GM21737 (cell line): ENCODE measurements around the gene DDX3X.
"Not testable (repeated sequence)": the region's sequence is repeated elsewhere in the genome, so short reads cannot be mapped to it uniquely, and the experiment has no call there.

Experiments used
- ATAC-seq: cut with Tn5 transposase; IDR thresholded peaks from one replicate; pipeline ENCODE4 v1.9.1; 2021; ENCODE audit warnings: mild to moderate bottlenecking, moderate library complexity; ENCODE audit not compliant: unreplicated experiment

The DDX3X gene

DNA sequence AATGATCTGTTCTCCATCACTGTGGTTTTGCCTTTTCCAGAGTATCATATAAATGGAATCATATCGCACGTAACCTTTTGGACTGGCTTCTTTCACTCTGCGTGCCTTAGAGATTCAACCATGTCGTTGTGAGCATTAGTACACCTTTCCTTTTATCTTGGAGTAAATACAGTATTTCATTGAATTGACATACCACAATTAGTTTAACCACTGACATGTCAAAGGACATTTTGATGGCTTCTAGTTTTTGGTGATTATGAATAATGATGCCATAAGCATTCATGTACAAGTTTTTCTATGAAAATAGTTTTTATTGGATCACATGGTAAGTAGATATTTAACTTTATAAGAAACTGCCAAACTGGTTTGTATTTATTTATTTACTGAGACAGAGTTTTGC lies 35.2 kb downstream of the DDX3X start:
- ATAC-seq: no peak

DNA sequence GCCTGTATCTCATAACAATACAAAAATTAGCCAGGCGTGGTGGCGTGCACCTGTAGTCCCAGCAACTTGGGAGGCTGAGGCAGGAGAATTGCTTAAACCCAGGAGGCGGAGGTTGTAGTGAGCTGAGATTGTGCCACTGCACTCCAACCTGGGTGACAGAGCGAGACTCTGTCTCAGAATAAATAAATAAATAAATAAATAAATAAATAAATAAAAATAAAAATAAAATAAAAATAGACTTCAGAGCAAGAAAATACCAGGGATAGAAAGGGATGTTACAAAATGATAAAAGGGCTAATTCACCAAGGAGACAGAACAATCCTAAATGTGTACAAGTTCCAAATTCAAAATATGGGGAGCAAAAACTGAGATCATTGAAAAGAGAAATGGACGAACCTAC lies 37.6 kb downstream of the DDX3X start:
- not testable (repeated sequence) for ATAC-seq

DNA sequence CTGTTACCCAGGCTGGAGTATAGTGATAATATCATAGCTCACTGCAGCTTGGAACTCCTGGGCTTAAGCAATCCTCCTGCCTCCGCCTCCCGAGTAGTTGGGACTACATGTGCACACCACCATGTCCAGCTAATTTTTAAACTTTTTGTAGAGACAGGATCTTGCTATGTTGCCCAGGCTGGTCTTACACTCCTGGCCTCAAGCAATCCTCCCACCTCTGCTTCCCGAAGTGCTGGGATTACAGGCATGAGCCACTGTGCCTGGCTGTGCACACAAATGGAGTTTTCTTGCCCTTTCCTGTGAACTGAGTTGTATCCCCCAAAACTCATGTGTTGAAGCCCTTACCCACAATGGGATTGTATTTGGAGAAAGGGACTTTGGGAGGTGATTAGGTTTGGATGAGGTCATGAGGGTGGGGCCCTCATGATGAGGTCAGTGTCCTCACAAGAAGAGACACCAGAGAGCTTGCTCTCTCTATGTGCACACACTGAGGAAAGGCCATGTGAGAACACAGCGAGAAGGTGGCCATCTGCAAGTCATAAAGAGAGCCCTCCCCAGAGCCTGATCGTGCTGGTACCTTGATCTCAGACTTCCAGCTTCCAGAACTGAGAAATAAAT lies 40.1 kb downstream of the DDX3X start:
- no peak for ATAC-seq

DNA sequence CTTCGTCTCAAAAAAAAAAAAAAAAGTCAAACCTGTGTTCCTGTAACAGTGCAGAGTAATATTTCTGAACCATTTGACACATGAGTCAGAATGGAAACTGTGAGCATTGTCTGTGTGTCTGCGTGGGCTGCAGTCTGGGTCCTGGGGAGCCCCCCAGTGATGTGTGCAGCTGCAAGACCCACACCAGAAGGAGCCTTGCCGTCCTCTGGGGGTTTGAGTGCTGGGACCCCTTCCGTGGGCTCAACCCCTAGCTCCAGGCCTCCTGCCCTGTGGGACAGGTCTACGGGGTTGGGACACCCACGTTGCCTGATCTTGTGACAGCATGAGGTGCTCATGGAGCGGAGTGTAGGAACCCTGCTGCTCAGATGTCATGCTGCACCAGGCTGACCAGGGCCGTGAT lies 43.7 kb downstream of the DDX3X start:
- no peak for ATAC-seq

DNA sequence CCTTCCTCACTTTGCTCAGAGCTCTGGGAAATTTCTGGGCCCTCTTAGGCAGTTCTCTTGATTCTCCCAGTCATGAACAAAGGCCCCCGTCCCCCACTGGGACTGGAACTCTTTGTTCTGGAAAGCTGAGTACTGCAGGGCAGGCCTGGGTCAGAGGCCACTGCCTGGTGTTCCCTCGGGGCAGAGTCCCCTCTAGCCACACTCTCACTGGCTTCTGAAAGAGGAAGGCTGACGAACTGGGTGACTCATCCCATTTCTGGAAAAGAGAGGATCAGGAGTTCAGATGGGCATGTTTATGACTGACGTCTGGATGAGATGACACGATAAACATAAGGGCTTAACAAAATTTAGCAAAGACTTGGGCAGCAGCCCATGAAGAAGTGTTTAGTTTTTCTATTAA lies 47.7 kb downstream of the DDX3X start:
- no peak for ATAC-seq

DNA sequence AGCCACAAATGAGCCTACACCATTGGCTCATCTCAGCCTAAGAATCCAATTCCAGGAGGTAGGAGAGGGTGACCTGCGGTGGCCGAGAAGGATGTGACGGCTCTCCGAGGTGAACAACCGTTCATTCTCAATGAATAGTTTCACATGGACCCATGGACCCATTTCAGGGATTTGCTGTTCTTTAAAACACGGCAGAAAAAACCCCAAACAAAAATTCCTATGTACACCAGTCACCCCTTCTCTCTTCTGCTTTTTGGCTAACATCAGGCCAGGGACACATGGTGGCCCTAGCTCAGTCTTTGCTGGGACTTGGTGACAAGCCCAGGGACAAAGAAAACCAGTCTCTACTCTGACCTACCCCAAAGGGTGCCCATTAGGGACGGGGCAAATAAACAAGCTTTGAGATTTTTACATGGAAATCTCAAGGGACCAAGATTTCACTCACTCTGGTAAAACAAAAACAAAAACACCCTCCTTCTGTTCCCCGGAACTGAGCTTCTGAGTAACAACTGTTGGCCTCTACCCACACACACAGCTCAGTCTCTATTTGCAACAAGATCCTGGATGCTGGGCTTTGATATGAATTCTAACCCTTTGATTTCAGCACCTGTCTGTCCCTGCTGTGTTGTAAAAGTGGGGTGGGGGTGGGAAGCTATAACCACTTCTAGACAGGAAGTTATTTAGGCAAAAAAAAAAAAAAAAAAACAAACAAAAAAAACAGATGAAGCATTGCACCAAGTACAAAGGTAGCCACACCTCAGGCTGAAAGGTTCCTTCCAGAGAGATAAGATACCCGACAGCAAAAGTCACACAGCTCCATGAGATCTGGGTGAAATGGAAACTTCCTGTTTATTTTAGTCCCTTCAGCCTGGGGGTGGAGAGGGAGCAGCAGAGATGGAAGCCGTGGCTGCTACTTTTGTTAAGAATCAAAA lies 49.0 kb downstream of the DDX3X start:
- no peak for ATAC-seq

DNA sequence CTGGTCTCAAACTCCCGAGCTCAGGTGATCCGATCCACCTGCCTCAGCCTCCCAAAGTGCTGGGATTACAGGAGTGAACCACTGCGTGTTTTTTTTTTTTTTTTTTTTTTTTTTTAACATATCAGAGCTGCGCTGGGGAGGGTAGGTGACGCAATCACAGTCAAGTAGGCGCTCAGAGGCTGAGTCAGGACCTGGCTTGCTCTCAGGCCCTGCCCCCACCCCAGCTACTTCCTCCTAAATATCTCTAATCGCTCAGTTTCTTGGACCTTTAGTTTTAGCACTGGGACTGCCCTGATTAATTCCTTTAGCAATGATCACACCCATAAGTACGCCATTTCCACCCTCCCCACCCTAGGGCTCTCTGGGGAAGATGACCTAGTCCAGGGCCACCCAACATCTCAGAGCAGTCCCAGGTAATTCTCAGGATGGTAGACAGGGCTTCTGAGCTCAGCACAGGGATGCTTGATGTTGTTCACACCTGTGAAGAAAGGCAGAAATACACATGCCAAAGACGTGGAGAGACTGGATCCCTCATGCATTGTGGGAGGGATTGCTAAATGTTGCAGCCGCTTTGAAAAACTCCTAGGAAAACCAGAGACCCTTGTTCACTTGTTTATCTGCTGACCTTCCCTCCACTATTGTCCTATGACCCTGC lies 50.2 kb downstream of the DDX3X start:
- ATAC-seq: no peak

DNA sequence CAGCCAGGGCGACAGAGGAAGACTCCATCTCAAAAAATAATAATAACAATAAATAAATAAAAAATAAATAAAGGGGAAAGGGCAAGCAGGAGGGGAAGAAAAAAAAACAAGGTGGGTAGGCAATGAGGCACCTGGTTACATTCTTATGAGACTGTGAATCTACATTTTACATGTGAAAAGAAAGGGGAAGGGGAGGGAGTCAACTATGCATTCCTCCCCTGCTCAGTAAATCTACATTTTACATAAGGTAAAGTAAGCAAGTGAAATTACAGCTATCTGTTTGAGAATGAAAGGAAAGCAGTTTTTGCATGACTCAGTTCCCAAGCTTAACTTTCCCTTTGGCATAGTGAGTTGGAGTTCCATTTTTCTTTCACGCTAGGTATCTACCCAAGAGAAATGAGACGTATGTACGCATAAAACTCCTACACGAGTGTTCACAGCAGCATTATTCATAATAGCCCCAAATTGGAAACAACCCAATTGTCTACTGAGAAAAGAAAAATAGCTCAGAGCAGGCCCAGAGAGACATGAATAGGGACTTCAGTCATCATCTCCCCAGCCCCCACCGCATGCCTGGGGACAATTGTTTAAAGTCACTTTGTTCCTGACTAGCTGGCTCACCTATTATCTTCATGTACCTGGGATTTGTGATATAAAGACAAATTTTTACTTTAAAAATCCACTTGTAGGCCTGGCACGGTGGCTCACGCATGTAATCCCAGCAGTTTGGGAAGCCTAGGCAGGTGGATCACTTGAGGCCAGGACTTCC lies 52.4 kb downstream of the DDX3X start:
- ATAC-seq: no peak

DNA sequence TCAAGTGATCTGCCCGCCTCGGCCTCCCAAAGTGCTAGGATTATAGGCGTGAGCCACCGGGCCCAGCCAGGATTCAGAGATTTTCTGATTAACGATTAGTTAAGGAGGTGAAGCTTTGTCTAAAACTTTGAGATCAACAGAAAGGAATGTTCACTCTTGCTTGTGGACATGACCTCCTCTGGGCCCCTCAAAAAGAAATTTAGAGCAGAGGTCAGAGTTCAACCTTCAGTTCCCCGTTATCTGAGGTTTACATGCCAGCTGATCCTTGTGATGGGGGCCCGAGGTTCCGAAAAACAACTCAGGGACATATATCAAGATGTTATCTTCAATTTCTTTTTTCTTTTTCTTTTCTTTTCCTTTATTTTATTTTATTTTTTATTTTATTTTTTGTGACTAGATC lies 54.6 kb downstream of the DDX3X start:
- ATAC-seq: no peak

DNA sequence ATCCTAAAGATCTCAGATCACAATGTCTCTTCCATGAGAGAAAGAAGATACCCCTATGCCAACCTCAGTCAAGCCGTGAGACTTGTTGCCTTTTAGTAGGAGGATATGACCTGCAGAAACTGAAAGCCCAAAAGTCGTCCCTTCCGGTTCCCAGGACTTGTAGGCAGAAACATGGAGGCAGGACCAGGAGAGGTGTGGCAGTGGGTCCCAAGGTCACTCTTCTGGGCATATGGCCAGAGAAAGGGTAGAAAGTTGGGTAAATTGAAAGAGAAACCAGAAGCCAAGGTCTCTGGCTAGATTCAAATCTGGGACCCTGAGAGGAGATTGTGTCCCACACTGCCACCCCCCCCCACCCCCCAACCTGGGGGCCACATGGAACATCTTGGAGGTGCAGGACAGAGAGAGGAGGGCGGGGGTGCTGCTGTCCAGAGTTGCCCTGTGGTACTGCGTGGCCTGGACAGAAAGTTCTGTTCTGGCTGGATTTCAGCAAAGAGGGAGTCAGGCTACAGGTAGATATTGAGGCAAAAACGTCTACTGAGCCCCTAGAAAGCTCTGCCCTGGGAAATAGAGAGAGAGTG lies 55.4 kb downstream of the DDX3X start:
- ATAC-seq: no peak

DNA sequence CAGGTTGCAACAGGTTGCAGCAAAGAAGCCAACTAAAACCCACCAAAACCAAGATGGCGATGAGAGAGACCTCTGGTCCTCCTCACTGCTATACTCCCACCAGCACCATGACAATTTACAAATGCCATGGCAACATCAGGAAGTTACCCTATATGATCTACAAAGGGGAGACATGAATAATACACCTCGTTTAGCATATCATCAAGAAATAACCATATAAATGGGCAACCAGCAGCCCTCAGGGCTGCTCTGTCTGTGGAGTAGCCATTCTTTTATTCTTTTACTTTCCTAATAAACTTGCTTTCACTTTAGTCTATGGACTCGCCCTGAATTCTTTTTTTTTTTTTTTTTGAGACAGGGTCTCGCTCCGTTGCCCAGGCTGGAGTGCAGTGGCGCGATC lies 56.6 kb downstream of the DDX3X start:
- ATAC-seq: not testable (repeated sequence)

DNA sequence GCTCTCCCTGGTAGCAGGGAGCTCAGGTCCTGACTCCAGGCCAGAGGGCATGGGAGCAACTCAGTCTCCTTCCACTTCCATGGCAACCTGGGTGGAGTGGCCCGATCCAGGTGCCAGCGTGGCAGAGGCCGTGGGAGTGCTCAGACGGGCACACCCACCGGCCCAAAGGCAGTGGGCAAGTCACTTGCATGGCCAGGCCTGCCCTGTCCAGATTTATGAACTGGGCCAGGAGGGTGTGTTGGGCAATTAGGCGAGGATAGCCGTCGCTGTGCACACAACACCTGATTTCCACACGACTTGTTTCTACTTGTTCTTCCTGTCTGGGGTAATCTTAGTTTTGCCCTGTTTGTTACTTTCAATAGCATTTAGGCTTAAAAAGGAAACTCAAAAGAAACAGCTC lies 57.6 kb downstream of the DDX3X start:
- no peak for ATAC-seq

DNA sequence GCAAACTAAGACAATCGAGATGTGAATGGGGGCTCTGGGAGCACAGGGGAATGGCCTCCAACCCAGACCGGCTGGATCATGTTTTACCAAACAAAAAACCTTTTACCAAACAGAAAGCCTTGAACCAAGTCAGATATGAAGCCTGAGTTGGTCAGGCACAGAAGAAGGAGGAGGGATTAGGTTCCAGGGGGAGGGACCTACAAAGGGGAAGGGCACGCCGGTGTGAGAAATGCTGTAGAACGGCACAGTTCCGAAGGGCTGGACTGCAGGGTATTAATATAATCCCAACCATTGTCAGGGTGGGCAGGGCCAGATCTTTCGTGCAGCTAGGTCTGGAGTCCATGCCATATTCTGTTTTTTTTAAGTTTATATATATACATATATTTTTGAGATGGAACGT lies 60.3 kb downstream of the DDX3X start:
- ATAC-seq: no peak

DNA sequence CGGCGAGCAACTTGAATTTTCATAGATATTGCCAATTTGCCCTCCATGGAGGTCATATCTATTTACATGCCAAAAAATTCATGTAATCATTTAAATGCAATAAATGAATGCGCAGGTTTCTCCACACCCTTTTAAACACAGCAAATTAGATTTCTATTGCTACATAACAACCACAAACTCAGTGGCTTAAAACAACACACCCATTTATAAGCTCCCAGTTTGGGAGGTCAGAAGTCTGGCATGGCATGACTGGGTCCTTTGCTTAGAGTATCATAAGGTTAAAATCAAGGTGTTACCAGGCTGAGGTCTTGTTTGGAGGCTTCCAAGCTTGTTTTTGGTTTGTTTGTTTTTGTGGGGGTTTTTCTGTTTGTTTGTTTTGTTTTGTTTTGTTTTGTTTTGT lies 63.3 kb downstream of the DDX3X start:
- no peak for ATAC-seq

DNA sequence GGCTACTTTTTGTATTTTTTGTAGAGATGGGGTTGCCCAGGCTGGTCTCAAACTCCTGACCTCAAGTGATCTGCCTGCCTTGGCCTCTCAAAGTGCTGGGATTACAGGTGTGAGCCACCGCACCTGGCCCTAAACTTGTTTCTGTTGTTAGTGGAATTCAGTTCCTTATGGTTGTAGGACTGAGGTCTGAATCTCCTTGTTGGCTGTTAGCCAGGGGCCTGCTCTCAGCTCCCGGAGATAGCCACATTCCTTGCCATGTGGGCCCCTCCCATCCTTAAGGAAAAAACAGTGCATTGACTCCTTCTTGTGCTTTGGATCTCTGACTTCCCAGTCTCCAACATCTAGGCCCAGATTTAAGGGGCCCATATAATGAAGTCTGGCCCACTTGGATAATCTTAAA lies 63.8 kb downstream of the DDX3X start:
- ATAC-seq: no peak

DNA sequence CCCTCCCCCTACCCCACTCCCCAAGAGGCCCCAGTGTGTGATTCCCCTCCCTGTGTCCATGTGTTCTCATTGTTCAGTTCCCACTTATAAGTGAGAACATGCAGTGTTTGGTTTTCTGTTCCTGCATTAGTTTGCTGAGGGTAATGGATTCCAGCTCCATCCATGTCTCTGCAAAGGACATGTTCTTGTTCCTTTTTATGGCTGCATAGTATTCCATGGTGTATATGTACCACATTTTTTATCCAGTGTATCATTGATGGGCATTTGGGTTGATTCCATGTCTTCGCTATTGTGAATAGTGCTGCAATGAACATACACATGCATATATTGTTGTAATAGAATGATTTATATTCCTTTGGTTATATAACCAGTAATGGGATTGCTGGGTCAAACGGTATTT lies 68.6 kb downstream of the DDX3X start:
- ATAC-seq: not testable (repeated sequence)

DNA sequence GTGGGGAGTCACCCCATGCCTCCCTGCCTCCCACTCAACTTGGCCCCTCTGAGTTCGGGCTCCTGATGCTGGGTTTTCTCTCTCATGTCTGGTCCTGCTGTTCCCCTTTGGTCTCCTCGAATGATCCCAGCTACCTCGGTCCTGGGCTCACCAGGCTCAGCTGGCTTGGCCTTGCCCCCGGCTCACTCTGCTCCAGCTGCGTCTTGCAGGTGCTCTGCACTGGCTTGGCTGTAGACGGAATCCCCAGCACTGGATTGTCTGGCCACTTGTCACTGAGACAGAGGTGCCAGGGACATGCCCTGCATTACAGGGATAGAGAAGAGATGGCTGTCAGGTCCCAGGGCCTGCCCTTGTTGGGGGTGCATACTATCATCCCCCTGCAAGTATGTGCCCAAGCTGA lies 71.6 kb downstream of the DDX3X start:
- no peak for ATAC-seq

DNA sequence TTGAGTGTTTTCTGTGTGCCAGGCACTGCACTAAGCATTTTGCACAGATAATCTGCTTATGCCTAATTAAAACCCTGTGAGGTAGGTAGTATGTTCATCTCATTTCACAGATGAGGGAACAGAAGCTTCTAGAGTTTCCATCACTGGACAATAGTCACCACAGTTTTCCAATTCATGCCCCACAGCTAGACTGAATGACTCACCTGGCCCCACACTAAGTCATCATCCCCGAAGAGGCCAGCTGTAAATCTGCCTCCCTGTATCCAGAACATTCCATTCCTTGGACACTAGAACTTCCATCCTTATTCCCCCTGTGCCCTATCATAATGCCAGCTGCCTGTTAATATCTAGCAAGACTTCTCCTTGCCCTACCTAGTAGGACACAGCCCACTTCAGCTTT lies 72.2 kb downstream of the DDX3X start:
- ATAC-seq: no peak

DNA sequence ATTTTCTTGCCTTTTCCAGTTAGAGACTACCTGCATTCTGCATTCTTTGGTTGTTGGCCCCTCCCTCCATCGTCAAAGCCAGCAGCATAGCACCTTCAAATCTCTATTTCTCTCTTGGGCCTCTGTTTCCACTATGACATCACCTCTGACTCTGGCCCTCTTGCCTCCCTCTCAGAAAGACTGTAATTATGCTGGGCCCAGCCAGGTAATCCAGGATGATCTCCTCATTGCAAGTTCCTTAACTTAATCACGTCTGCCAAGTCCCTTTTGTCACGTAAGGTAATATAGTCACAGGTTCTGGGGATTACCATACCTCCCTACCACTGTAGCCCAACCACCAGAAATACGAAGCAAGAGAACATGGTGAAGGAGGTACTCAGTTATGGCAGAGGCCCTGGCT lies 73.9 kb downstream of the DDX3X start:
- no peak for ATAC-seq

DNA sequence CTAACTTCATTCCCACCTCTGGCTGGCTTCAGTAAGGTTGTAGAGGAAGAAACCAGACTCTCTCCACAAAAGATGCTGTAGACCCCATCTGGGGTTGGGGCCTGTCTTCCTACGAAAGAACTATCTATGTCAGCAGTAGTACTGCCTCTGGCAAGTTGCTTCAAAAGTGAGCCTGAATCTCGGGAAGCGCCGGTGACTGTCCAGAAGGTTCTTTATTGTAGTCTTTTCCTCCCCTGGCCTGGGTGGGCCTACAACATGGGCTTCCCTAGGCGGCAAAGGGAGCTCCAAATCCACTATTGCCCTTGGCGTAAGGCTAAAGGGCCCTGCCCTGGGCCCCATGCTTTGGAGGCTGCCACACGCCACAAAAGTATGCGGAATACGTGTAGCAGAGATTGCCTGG lies 74.6 kb downstream of the DDX3X start:
- no peak for ATAC-seq

DNA sequence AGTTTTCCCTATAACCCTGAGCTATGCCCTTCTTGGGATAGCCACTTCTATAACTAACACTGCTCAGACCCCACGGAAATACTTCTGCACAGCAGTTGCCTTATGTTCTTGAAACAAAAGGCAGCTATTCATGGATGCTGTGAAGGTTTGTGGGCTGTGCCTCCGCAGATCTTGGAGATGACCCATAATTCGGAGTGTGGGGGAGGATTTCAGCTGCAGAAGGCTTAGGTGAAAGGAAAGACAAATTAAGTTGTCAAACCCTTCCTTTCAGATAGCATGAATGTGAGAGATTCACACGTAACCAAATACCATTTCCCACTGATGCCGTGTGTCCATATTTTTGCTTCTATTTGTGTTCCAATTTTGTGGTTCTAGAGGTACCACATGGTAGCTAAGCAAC lies 75.0 kb downstream of the DDX3X start:
- ATAC-seq: no peak
